ENCODE results near the gene PPP6R2.

Gene PPP6R2

DNA sequence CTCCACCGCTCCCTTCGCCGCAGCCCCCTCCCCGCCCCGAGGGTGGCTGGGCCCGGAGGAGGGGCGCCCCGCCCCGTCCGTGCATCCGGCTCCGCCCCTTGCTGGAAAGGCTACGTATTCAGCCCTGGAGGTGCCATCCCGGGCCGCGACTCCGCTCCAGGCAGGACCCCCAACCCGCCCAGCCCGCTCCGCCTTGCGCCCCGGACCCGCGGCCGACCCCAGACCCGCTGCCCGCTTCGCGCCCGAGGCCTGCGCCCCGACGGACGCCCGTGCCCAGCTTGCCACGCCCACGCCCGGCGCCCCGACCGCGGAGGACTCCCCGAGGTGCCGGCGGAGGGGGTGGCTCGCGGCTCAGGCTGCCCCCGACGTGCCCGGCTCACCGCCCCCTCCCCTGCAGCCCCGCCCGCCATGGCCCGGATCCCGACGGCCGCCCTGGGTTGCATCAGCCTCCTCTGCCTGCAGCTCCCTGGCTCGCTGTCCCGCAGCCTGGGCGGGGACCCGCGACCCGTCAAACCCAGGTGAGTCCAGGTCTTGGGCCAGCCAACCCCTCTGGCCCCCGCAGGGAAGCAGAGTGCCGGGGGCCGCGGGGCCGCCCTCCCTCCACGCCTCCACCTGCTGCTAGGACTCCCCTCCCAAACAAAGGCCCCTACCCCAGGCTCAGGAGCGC is 138.4 kb downstream of the PPP6R2 start, which contains the start of gene ADM2:
TSS of gene ADM2 (plus strand) at position 104 of the 667 bp plus-strand sequence. CDS start at position 409, 305 bp downstream.
- peak; percentile 31 for DNase-seq (ENCODE audit: extremely low read depth, low read depth)

DNA sequence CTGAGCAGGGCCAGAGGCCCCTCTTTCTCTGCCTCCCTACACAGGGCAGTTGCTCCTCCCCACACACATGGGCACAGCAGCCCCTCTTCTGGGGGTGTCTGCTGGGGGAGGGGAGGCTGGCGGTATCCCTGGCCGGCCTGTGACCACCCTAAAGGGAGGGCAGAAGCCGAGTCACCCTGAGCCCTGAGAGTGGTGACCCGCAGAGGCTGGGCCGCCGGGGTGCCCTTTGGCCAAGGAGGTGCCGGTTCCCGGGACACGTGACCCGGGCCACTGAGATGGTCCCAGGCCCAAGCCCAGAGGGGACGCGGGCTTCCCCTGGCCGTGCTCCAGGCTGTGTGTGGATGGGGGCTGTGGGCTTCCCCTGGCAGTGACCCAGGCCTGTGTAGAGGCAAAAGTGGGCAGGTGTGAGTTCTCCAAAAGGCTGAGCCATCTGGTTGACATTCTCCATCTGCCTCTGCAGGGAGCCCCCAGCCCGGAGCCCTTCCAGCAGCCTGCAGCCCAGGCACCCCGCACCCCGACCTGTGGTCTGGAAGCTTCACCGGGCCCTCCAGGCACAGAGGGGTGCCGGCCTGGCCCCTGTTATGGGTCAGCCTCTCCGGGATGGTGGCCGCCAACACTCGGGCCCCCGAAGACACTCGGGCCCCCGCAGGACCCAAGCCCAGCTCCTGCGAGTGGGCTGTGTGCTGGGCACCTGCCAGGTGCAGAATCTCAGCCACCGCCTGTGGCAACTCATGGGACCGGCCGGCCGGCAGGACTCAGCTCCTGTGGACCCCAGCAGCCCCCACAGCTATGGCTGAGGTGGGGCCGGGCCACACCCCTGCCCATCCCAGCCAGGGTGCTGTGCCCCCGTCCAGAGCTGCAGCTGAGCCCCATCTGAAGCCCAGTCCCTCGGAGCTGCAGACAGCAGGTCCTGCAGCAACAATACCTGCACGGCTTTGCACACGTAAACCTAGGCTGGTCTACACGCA is 139.3 kb downstream of the PPP6R2 start:
- TF ChIP-seq, protein P1, sequence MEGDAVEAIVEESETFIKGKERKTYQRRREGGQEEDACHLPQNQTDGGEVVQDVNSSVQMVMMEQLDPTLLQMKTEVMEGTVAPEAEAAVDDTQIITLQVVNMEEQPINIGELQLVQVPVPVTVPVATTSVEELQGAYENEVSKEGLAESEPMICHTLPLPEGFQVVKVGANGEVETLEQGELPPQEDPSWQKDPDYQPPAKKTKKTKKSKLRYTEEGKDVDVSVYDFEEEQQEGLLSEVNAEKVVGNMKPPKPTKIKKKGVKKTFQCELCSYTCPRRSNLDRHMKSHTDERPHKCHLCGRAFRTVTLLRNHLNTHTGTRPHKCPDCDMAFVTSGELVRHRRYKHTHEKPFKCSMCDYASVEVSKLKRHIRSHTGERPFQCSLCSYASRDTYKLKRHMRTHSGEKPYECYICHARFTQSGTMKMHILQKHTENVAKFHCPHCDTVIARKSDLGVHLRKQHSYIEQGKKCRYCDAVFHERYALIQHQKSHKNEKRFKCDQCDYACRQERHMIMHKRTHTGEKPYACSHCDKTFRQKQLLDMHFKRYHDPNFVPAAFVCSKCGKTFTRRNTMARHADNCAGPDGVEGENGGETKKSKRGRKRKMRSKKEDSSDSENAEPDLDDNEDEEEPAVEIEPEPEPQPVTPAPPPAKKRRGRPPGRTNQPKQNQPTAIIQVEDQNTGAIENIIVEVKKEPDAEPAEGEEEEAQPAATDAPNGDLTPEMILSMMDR (IDR thresholded peaks at IDR 0.05; ENCODE audit: low read depth, low read length) = no peak
- no peak for DNase-seq (ENCODE audit: extremely low read depth, low read depth)

More for the DNA sequence above, 138.4 kb downstream of the PPP6R2 start, which contains the start of gene ADM2:
- TF ChIP-seq, protein P1 (IDR thresholded peaks at IDR 0.05; ENCODE audit: low read depth, low read length) = no peak

GRCh38 chr22:50483106-50483505 is 140.0 kb downstream of the PPP6R2 start:
- TF ChIP-seq, protein P1 (IDR thresholded peaks at IDR 0.05; ENCODE audit: low read depth, low read length) = no peak
- DNase-seq (ENCODE audit: extremely low read depth, low read depth) = no peak

- no peak for DNase-seq (ENCODE audit: extremely low read depth, low read depth)
- TF ChIP-seq, protein P1 (IDR thresholded peaks at IDR 0.05; ENCODE audit: low read depth, low read length) = no peak
Observed at GRCh38 chr22:50483556-50483955, 140.4 kb downstream of the PPP6R2 start.

GRCh38 chr22:50483977-50484853 is 141.1 kb downstream of the PPP6R2 start:
- DNase-seq (ENCODE audit: extremely low read depth, low read depth) = no peak

More at GRCh38 chr22:50483977-50484853, 141.1 kb downstream of the PPP6R2 start:
- TF ChIP-seq, protein P1 (IDR thresholded peaks at IDR 0.05; ENCODE audit: low read depth, low read length) = no peak

Data from AG09319 (cell line).